ENCODE results near the gene FXYD2.

DNA sequence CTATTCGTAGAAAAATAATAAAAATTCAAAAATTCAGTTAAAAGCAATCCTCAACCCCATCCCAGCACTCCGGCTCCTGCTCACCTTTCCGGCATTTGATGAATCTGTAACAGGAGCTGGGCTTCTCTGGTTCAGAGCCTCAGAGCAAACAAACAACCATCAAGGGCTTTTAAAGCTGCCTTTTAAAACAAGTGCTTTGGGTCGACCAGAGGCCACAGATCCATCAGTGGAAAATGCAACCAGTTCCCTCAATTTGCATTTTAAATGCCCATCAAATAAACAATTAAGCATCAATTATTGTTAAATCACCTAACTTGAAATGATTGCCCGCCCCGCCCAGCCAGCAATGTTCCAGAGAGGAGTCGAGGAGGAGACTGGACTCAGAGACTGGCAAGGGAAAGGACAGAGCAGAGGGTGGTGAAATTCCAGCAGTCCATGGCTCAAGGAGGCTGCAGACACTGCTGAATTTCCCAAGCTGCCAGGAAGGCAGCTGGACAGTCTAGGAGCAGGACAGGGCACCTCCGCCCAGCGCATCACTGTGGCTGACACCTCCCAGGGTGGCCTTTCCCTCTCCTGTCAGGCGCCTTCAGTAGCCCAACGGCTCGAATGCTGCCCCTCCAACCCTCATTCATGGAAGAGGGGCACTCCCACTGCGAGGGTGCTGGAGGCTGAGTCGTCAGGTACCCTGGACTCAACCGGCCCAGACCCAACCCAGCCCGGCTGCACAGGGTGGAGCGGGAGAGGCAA lies 44.4 kb upstream of the FXYD2 start:
- TF ChIP-seq EZH2 (IDR thresholded peaks at IDR 0.05; ENCODE audit: borderline replicate concordance, low read length) = no peak
- TF ChIP-seq, protein P1, sequence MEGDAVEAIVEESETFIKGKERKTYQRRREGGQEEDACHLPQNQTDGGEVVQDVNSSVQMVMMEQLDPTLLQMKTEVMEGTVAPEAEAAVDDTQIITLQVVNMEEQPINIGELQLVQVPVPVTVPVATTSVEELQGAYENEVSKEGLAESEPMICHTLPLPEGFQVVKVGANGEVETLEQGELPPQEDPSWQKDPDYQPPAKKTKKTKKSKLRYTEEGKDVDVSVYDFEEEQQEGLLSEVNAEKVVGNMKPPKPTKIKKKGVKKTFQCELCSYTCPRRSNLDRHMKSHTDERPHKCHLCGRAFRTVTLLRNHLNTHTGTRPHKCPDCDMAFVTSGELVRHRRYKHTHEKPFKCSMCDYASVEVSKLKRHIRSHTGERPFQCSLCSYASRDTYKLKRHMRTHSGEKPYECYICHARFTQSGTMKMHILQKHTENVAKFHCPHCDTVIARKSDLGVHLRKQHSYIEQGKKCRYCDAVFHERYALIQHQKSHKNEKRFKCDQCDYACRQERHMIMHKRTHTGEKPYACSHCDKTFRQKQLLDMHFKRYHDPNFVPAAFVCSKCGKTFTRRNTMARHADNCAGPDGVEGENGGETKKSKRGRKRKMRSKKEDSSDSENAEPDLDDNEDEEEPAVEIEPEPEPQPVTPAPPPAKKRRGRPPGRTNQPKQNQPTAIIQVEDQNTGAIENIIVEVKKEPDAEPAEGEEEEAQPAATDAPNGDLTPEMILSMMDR (IDR thresholded peaks at IDR 0.05; ENCODE audit: low read length) = no peak
